Epithelial cell of esophagus (primary cell): ENCODE results near the gene CETN2.

ENCODE experiments used
- DNase-seq: peaks from one replicate; pipeline ENCODE4 v3.0.0; 2010; ENCODE audit warnings: low read depth
- H3K4me3 ChIP-seq: 2 replicates; pipeline ENCODE4 v1.5.1; 2011; ENCODE audit warnings: mild to moderate bottlenecking, low read length, control low read depth
- CTCF ChIP-seq: IDR thresholded peaks from 2 replicates; pipeline ENCODE4 v1.5.1; 2011; ENCODE audit warnings: low read depth, mild to moderate bottlenecking, low read length, control low read depth, inconsistent platforms; ENCODE audit not compliant: insufficient read depth; ENCODE audit errors: missing control alignments

CETN2 gene

GRCh38 chrX:152819266-152819665, 11.3 kb downstream of the CETN2 start:
- TF ChIP-seq CTCF: no peak
- H3K4me3 ChIP-seq: no peak overlapping the region
- peak; percentile 15 for DNase-seq

- no peak for TF ChIP-seq CTCF
- no peak for DNase-seq
- no peak overlapping the region for H3K4me3 ChIP-seq
Observed at GRCh38 chrX:152818356-152818755, 12.2 kb downstream of the CETN2 start.

DNA sequence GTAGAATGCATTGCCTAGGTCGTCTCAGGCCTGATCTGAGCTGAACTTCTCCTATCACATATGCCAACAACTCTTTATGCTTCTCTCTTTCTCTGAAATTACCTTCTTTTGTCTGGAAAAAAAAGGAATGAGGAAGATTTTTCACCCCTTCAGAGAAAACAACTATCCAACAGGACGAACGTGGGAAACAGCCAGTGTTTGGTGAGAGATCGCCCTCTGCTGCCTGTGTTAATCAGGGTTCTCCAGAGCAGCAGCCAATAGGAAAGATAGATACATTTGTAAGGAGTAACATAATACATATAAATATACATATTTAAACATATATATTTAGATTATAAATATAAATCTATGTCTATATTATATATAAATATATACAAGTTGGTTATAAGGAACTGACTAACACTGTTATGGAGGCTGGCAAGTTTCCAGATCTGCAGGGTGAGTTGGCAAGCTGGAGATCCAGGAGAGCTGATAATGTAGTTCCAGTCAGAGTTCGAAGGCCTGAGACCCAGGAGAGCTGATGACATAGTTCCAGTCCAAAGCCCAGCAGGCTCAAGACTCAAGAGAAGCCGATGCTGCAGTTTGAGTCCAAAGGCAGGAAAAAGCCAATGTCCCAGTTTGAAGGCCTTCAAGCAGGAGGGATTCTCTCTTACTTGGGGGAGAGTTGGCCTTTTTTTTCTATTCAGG, 13.3 kb downstream of the CETN2 start:
- H3K4me3 ChIP-seq: no peak overlapping the region
- TF ChIP-seq CTCF: peak; percentile 55
- DNase-seq: peak; percentile 47

DNA sequence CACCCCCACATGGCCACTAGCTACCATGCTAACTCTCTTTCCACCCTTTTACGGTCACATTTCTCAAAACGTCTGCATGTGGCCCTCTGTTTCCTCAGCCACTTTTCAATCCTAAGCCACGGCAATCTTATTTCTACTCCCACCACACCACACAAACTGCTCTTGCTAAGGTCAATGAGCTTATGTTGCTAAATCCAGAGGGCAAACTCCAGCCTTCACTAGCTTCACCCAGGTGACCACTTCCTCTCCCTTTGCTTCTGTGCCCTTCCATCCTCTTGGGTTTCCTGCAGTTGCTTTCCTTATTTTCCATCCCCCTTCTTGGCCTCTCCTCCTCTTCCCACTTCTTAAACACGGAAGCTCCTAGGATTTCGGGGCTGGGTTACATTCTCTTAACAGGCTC, 16.5 kb downstream of the CETN2 start:
- TF ChIP-seq CTCF: no peak
- no peak overlapping the region for H3K4me3 ChIP-seq
- DNase-seq: no peak

DNA sequence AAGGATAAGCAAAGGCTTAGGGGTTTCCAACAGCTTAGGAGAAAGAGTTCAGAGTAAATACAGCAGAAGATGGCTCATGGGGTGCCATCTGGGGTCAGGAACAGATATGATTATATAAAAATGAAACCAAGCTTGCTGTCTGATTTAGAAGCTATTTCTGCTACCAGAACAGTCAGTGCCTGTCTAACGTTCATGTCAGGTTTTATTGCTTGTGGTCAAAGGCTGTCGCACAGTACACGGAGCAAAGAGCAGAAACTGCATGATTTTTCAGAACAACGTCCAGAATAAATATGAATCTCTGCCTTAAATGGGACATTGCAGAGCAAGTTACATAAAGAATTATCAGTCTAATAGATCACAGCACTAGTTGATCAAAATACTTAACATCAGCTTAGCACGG, 17.4 kb downstream of the CETN2 start:
- no peak for DNase-seq
- no peak for TF ChIP-seq CTCF
- H3K4me3 ChIP-seq: no peak overlapping the region

- no peak for TF ChIP-seq CTCF
- DNase-seq: no peak
- no peak overlapping the region for H3K4me3 ChIP-seq
Observed at GRCh38 chrX:152810403-152810802, 20.2 kb downstream of the CETN2 start.

GRCh38 chrX:152806035-152806434, 24.5 kb downstream of the CETN2 start:
- DNase-seq: no peak
- H3K4me3 ChIP-seq: no peak overlapping the region
- TF ChIP-seq CTCF: no peak
